ENCODE measurements around the gene VWA5B1. TPM values are rescaled to one million over a fixed set of nuclear protein-coding genes. Genes with fewer than 3 reads are reported as not detected.

Gene VWA5B1
- total RNA-seq, 5 donors from 2014 or later (not counting 1 experiment from before 2014, with no cell fraction given), result 0.13 to 0.18 (median 0.15) TPM; not detected in 1

DNA sequence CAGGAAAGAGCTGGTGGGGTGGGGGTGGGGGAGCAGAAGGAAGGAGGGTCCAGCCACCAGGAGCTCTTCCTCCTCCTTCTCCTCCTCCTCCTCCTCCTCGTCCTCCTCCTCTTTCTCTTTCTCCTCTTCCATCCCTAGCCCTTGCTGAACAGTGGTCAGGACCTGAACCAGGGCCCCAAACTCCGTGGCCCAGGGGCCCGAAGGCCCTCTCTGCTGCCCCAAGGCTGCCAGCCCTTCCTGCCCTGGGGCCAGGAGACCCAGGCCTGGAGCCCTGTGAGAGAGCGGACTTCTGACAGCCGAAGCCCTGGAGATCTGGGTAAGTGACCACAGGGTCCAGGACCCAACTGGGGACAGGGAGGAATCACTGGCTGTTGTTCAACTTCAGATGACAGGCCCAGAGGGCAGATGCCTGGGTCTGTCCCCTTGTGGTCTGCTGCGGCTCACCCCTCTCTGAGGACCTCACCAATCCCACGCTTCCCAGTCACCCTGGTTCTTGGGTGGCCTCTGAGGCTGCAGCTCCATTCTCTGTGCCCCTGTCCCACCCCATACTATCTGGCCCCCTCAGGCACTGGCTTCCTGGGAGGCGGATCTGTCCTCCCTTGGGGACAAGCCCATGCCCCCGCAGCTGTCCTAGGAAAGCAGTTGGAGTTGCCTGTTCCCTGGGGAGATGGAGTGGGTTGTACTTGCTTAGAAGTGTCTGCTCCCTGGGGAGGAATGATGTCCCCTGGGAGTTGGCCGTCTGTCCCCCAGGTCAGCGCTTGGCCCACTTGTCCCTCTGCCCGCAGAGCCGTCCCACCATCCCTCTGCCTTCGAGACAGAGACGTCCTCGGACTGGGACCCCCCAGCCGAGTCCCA lies 51.8 kb downstream of the VWA5B1 start:
- DNase-seq (no peak), ATAC-seq (replicated peaks in 1 of 4) (no peak)
- peaks cover 0 to 41% of the 10 kb centered on the region in 2 experiments for H3K27me3 ChIP-seq (replicated peaks in 1 of 2; ENCODE audit: control insufficient read depth in 2 of 2, extremely low read depth in 1 of 2, insufficient read depth in 2 of 2, low read length in 1 of 2)
- Mint-ChIP-seq H3K4me1 (peaks cover 5 to 7% (median 7%) of the 10 kb centered on the region in 3 donors), H3K27ac (no peak overlapping the region), H3K36me3 (no peaks in the 10 kb centered on the region), H3K9me3 (peaks cover 0 to 7% (median 7%) of the 10 kb centered on the region in 3 donors), H3K4me3 (peak overlapping the region in 1 of 3 donors; percentile 32), H3K27me3 (peaks cover 28 to 34% of the 10 kb centered on the region in 2 donors)
- no peak overlapping the region for H3K27ac ChIP-seq (ENCODE audit: low read length)
- WGBS (ENCODE audit: insufficient coverage), result 57% methylated on average over 16 of the region's 17 CpGs
- ChIA-PET POLR2A (no interaction called here), CTCF (no interaction called here)
- H3K9me3 ChIP-seq, result no peaks in the 10 kb centered on the region
- H3K4me3 ChIP-seq (ENCODE audit: control insufficient read depth in 1 of 2, extremely low read depth in 1 of 2, low read length in 1 of 2), result no peak overlapping the region
- peaks cover 0 to 11% of the 10 kb centered on the region in 2 experiments for H3K4me1 ChIP-seq (ENCODE audit: control insufficient read depth in 1 of 2, extremely low read depth in 1 of 2, insufficient read depth in 2 of 2, low read length in 2 of 2)
- H3K36me3 ChIP-seq (ENCODE audit: control insufficient read depth in 2 of 2, extremely low read depth in 1 of 2, insufficient read depth in 1 of 2, low read length in 1 of 2), result no peaks in the 10 kb centered on the region

GRCh38 chr1:20343149-20343937 lies 52.7 kb downstream of the VWA5B1 start:
- Mint-ChIP-seq H3K4me3 (peak overlapping the region in 1 of 3 donors; percentile 66), H3K9me3 (peaks cover 0 to 7% (median 7%) of the 10 kb centered on the region in 3 donors)

GRCh38 chr1:20343938-20344302 lies 53.2 kb downstream of the VWA5B1 start:
- no peak overlapping the region for H3K4me3 ChIP-seq (ENCODE audit: control insufficient read depth in 1 of 2, extremely low read depth in 1 of 2, low read length in 1 of 2)
- ChIA-PET CTCF (no interaction called here), POLR2A (interaction anchor here in 1 of 2 donors (0.5 kb wide), 1 partner anchor 17 kb away, joined by 4 read pairs; no protein-coding TSS in a partner anchor)
- no peak for ATAC-seq (replicated peaks in 1 of 4)
- peaks cover 0 to 11% of the 10 kb centered on the region in 2 experiments for H3K4me1 ChIP-seq (ENCODE audit: control insufficient read depth in 1 of 2, extremely low read depth in 1 of 2, insufficient read depth in 2 of 2, low read length in 2 of 2)
- no peaks in the 10 kb centered on the region for H3K36me3 ChIP-seq (ENCODE audit: control insufficient read depth in 2 of 2, extremely low read depth in 1 of 2, insufficient read depth in 1 of 2, low read length in 1 of 2)
- no peaks in the 10 kb centered on the region for H3K9me3 ChIP-seq
- Mint-ChIP-seq H3K9me3 (peaks cover 0 to 7% (median 7%) of the 10 kb centered on the region in 3 donors), H3K27ac (no peak overlapping the region), H3K4me3 (peak overlapping the region; percentile 21 to 66 (median 58)), H3K27me3 (peaks cover 27 to 31% of the 10 kb centered on the region in 2 donors), H3K4me1 (peaks cover 5 to 7% (median 7%) of the 10 kb centered on the region in 3 donors), H3K36me3 (no peaks in the 10 kb centered on the region)
- 25% methylated on average over 10 of the region's 10 CpGs for WGBS (ENCODE audit: insufficient coverage)
- H3K27ac ChIP-seq (ENCODE audit: low read length), result no peak overlapping the region
- peaks cover 0 to 44% of the 10 kb centered on the region in 2 experiments for H3K27me3 ChIP-seq (replicated peaks in 1 of 2; ENCODE audit: control insufficient read depth in 2 of 2, extremely low read depth in 1 of 2, insufficient read depth in 2 of 2, low read length in 1 of 2)
- DNase-seq, result no peak

More at GRCh38 chr1:20343149-20343937, 52.7 kb downstream of the VWA5B1 start:
- H3K27me3 ChIP-seq (replicated peaks in 1 of 2; ENCODE audit: control insufficient read depth in 2 of 2, extremely low read depth in 1 of 2, insufficient read depth in 2 of 2, low read length in 1 of 2), result peaks cover 0 to 42% of the 10 kb centered on the region in 2 experiments
- ATAC-seq (replicated peaks in 1 of 4) (peak; percentile 55 to 78 (median 60)), DNase-seq (peak in 20 of 35 experiments; percentile 8 to 45 (median 20))
- no peak overlapping the region for H3K4me3 ChIP-seq (ENCODE audit: control insufficient read depth in 1 of 2, extremely low read depth in 1 of 2, low read length in 1 of 2)
- peaks cover 27 to 28% of the 10 kb centered on the region in 2 donors for H3K27me3 Mint-ChIP-seq
- ChIA-PET CTCF (no interaction called here), POLR2A (interaction anchor here in 1 of 2 donors (0.5 kb wide), 1 partner anchor 18 kb away, joined by 4 read pairs; no protein-coding TSS in a partner anchor)
- peaks cover 5 to 7% (median 7%) of the 10 kb centered on the region in 3 donors for H3K4me1 Mint-ChIP-seq
- H3K36me3 Mint-ChIP-seq, result no peaks in the 10 kb centered on the region
- H3K27ac Mint-ChIP-seq, result no peak overlapping the region
- H3K4me1 ChIP-seq (ENCODE audit: control insufficient read depth in 1 of 2, extremely low read depth in 1 of 2, insufficient read depth in 2 of 2, low read length in 2 of 2), result peaks cover 0 to 11% of the 10 kb centered on the region in 2 experiments
- no peak overlapping the region for H3K27ac ChIP-seq (ENCODE audit: low read length)
- 17% methylated on average over 41 of the region's 59 CpGs for WGBS (ENCODE audit: insufficient coverage)
- H3K36me3 ChIP-seq (ENCODE audit: control insufficient read depth in 2 of 2, extremely low read depth in 1 of 2, insufficient read depth in 1 of 2, low read length in 1 of 2), result no peaks in the 10 kb centered on the region
- H3K9me3 ChIP-seq, result no peaks in the 10 kb centered on the region

DNA sequence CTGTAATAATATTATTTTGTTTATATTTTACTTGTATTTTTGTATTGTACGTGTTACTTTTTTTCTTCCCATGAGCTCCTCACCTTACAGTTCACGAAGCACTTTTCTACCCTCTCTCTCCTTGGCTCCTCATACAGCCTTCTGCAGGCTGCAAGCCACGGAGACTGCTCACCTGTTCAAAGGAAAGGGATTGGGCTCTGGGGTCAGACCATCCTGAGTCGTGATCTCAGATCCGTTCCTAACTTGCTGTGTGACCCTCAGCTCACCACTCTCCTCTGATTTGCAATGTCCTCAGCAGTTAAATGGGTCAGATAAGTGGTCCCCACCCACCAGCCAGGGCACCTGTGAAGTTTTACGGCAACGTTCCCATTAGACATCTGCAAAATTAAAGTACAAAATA lies 54.1 kb downstream of the VWA5B1 start:
- no peaks in the 10 kb centered on the region for H3K36me3 Mint-ChIP-seq
- H3K9me3 Mint-ChIP-seq, result peaks cover 0 to 7% (median 7%) of the 10 kb centered on the region in 3 donors
- Histone ChIP-seq H3K27me3 (replicated peaks in 1 of 2; ENCODE audit: control insufficient read depth in 2 of 2, extremely low read depth in 1 of 2, insufficient read depth in 2 of 2, low read length in 1 of 2) (peaks cover 0 to 49% of the 10 kb centered on the region in 2 experiments), H3K4me1 (ENCODE audit: control insufficient read depth in 1 of 2, extremely low read depth in 1 of 2, insufficient read depth in 2 of 2, low read length in 2 of 2) (peaks cover 0 to 11% of the 10 kb centered on the region in 2 experiments), H3K27ac (ENCODE audit: low read length) (no peak overlapping the region), H3K4me3 (ENCODE audit: control insufficient read depth in 1 of 2, extremely low read depth in 1 of 2, low read length in 1 of 2) (no peak overlapping the region), H3K9me3 (no peaks in the 10 kb centered on the region), H3K36me3 (ENCODE audit: control insufficient read depth in 2 of 2, extremely low read depth in 1 of 2, insufficient read depth in 1 of 2, low read length in 1 of 2) (no peaks in the 10 kb centered on the region)
- H3K4me3 Mint-ChIP-seq, result peak overlapping the region in 1 of 3 donors; percentile 66
- ATAC-seq (replicated peaks in 1 of 4), result no peak
- DNase-seq, result no peak
- ChIA-PET POLR2A (no interaction called here), CTCF (no interaction called here)
- 41% methylated on average over 2 of the region's 7 CpGs for WGBS (ENCODE audit: insufficient coverage)
- H3K27ac Mint-ChIP-seq, result no peak overlapping the region
- peaks cover 27 to 34% of the 10 kb centered on the region in 2 donors for H3K27me3 Mint-ChIP-seq
- H3K4me1 Mint-ChIP-seq, result peaks cover 5 to 7% (median 7%) of the 10 kb centered on the region in 3 donors

- ChIA-PET POLR2A (no interaction called here), CTCF (no interaction called here)
- H3K4me1 ChIP-seq (ENCODE audit: control insufficient read depth in 1 of 2, extremely low read depth in 1 of 2, insufficient read depth in 2 of 2, low read length in 2 of 2), result peaks cover 0 to 11% of the 10 kb centered on the region in 2 experiments
- no peak for ATAC-seq (replicated peaks in 1 of 4)
- peaks cover 0 to 7% (median 7%) of the 10 kb centered on the region in 3 donors for H3K9me3 Mint-ChIP-seq
- H3K4me3 ChIP-seq (ENCODE audit: control insufficient read depth in 1 of 2, extremely low read depth in 1 of 2, low read length in 1 of 2), result no peak overlapping the region
- peaks cover 5 to 7% (median 7%) of the 10 kb centered on the region in 3 donors for H3K4me1 Mint-ChIP-seq
- H3K4me3 Mint-ChIP-seq, result no peak overlapping the region
- no peaks in the 10 kb centered on the region for H3K36me3 ChIP-seq (ENCODE audit: control insufficient read depth in 2 of 2, extremely low read depth in 1 of 2, insufficient read depth in 1 of 2, low read length in 1 of 2)
- 76% methylated on average over 7 of the region's 13 CpGs for WGBS (ENCODE audit: insufficient coverage)
- no peak for DNase-seq
- no peak overlapping the region for H3K27ac Mint-ChIP-seq
- no peaks in the 10 kb centered on the region for H3K9me3 ChIP-seq
- H3K27me3 ChIP-seq (replicated peaks in 1 of 2; ENCODE audit: control insufficient read depth in 2 of 2, extremely low read depth in 1 of 2, insufficient read depth in 2 of 2, low read length in 1 of 2), result peaks cover 0 to 50% of the 10 kb centered on the region in 2 experiments
- no peaks in the 10 kb centered on the region for H3K36me3 Mint-ChIP-seq
- no peak overlapping the region for H3K27ac ChIP-seq (ENCODE audit: low read length)
- peaks cover 24 to 34% of the 10 kb centered on the region in 2 donors for H3K27me3 Mint-ChIP-seq
Observed at GRCh38 chr1:20345419-20345818, 54.7 kb downstream of the VWA5B1 start.

GRCh38 chr1:20346433-20346832 lies 55.8 kb downstream of the VWA5B1 start:
- Histone ChIP-seq H3K4me1 (ENCODE audit: control insufficient read depth in 1 of 2, extremely low read depth in 1 of 2, insufficient read depth in 2 of 2, low read length in 2 of 2) (peaks cover 0 to 11% of the 10 kb centered on the region in 2 experiments), H3K27me3 (replicated peaks in 1 of 2; ENCODE audit: control insufficient read depth in 2 of 2, extremely low read depth in 1 of 2, insufficient read depth in 2 of 2, low read length in 1 of 2) (peaks cover 0 to 53% of the 10 kb centered on the region in 2 experiments), H3K4me3 (ENCODE audit: control insufficient read depth in 1 of 2, extremely low read depth in 1 of 2, low read length in 1 of 2) (no peak overlapping the region), H3K9me3 (no peaks in the 10 kb centered on the region), H3K27ac (ENCODE audit: low read length) (no peak overlapping the region), H3K36me3 (ENCODE audit: control insufficient read depth in 2 of 2, extremely low read depth in 1 of 2, insufficient read depth in 1 of 2, low read length in 1 of 2) (no peaks in the 10 kb centered on the region)
- ATAC-seq (replicated peaks in 1 of 4), result no peak
- Mint-ChIP-seq H3K27ac (no peak overlapping the region), H3K9me3 (peaks cover 0 to 7% (median 7%) of the 10 kb centered on the region in 3 donors), H3K4me3 (no peak overlapping the region), H3K4me1 (peaks cover 5 to 7% (median 7%) of the 10 kb centered on the region in 3 donors), H3K36me3 (no peaks in the 10 kb centered on the region), H3K27me3 (peaks cover 20 to 34% of the 10 kb centered on the region in 2 donors)
- ChIA-PET POLR2A (no interaction called here), CTCF (no interaction called here)
- no peak for DNase-seq
- WGBS (ENCODE audit: insufficient coverage), result no CpG with 5 or more reads among the region's 1 CpG
